ENCODE data around the gene TRERF1.

DNA sequence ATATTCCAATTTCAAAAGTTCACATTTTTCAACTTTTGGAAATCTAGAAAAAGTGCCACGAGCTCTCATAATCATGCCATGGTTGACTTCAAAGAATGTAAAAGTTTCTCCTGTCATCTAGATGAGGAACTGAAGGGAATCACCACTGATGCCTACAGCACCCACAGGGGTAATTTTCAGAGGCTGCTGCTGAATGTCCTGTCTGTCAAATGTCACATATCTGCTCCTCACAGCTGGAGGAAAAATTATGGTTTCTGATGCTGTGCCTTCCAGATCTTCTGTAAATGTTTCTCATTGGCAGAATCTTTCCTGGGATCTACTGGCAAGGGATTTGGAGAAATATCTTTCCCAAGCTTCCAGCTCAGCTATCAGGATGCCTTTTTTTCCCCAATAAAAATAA lies 32.5 kb upstream of the TRERF1 start:
- TF ChIP-seq, protein P1, sequence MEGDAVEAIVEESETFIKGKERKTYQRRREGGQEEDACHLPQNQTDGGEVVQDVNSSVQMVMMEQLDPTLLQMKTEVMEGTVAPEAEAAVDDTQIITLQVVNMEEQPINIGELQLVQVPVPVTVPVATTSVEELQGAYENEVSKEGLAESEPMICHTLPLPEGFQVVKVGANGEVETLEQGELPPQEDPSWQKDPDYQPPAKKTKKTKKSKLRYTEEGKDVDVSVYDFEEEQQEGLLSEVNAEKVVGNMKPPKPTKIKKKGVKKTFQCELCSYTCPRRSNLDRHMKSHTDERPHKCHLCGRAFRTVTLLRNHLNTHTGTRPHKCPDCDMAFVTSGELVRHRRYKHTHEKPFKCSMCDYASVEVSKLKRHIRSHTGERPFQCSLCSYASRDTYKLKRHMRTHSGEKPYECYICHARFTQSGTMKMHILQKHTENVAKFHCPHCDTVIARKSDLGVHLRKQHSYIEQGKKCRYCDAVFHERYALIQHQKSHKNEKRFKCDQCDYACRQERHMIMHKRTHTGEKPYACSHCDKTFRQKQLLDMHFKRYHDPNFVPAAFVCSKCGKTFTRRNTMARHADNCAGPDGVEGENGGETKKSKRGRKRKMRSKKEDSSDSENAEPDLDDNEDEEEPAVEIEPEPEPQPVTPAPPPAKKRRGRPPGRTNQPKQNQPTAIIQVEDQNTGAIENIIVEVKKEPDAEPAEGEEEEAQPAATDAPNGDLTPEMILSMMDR (IDR thresholded peaks at IDR 0.05), result no peak
- TF ChIP-seq POLR2AphosphoS5 (IDR thresholded peaks at IDR 0.05), result no peak

Measured in prostate gland (tissue), 2 donors.